GM13976 (cell line): ENCODE data around the gene FBXW2.

ENCODE experiments used
- DNase-seq: peaks from one replicate; pipeline ENCODE4 v3.0.0; 2012; ENCODE audit warnings: low spot score
- CTCF ChIP-seq: IDR thresholded peaks from 2 replicates; pipeline ENCODE4 v1.5.1; 2012; ENCODE audit warnings: borderline replicate concordance, mild to moderate bottlenecking; ENCODE audit not compliant: insufficient read depth; ENCODE audit errors: extremely low read depth, missing control alignments, control extremely low read depth
- in situ Hi-C: fragments of 300-500 bp; cut with MboI; formaldehyde crosslinking; loops from one replicate; pipeline ENCODE4 v1.12.0; 2022; ENCODE audit warnings: low sequenced_read_pairs, mixed read lengths, inconsistent platforms; ENCODE audit not compliant: unreplicated experiment

Gene FBXW2

DNA sequence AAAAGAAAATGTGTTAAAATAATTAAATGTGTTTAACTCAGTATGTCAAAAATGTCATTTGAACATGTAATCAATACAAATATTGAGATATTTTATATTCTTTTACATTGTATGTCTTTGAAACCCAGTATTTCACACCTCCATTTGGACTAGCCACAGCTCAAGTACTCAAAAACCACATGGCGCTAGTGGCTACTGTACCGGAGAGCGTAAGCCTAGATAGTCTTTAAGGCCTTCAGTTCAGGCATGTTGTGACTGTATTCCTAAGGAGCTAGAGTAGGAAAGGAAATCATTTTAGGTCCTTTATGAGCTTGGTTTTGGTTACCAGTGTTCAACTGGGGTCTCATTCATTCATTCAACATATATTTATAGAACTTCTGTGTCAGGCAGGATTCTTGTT is 12.8 kb downstream of the FBXW2 start:
- no peak for DNase-seq
- in situ Hi-C loops = no loop called here
- TF ChIP-seq CTCF = no peak

GRCh38 chr9:120779227-120779626 is 14.0 kb downstream of the FBXW2 start:
- no peak for DNase-seq
- in situ Hi-C loops = no loop called here
- TF ChIP-seq CTCF = no peak

- in situ Hi-C loops = no loop called here
- no peak for DNase-seq
- no peak for TF ChIP-seq CTCF
Observed at GRCh38 chr9:120778758-120779157, 14.5 kb downstream of the FBXW2 start.

DNA sequence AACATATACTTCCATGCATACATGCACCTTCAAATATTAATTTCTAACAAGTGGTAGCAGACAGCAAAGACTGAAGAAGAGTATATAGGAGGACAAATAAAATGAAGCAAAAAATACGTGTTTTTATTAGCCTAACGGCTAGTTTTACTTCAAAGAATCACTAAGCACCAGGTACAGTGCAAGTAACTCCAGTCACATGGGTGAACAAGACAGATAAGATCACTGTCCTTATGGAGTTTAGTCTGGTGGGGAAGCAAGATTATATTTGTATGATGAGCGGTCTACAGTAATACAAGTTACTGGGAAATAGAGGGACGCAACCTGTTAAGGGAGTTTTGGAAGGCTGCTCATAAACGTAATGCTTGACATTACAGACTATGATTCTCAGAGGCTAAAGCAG is 16.0 kb downstream of the FBXW2 start:
- in situ Hi-C loops = no loop called here

DNA sequence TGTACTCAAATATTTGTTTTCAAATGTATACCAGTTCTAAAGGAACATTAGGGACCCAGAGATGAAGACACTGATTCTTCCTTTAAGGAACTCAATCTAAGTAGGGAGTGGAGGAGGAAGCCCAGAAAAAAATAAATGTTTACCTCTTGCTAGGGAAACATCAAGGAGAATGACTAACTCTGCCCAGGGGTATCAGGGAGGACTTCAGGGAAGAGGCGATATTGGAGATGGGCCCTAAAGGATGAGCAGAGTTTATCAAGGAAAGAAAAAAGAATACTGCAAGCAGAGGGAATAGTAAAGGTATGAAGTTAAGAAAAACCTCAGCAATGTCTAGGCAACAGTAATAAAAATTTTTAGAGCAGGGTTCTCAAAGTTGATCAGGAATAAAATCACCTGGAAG is 16.4 kb downstream of the FBXW2 start:
- in situ Hi-C loops = no loop called here
- DNase-seq = no peak
- no peak for TF ChIP-seq CTCF

More for the DNA sequence above, 16.0 kb downstream of the FBXW2 start:
- TF ChIP-seq CTCF = no peak
- no peak for DNase-seq

- in situ Hi-C loops = no loop called here
- no peak for TF ChIP-seq CTCF
- DNase-seq = no peak
Observed at GRCh38 chr9:120775859-120776258, 17.4 kb downstream of the FBXW2 start.

DNA sequence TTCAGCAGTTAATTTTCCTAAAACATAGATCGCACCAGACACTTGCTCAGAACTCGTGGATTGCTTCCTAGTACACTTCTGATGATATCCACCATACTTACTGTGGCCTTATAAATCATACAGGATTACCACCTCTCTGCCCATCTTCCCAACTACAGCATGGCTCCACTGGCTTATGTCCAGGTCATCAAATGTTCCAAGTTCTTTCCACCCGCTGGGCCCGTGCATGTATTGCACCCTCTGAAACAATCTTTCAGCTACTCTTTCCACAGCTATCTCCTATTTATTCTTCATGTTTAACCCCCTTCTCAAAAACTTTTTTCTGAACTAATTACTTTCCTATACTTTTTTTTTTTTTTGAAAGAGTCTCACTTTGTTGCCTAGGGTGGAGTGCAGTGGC is 18.5 kb downstream of the FBXW2 start:
- in situ Hi-C loops = loop anchor here (25.0 kb wide), 2 partner anchors 288 to 613 kb away; partner anchors contain the start of genes C5 and CNTRL
- TF ChIP-seq CTCF = no peak
- DNase-seq = no peak
